ENCODE data around the gene FTSJ3.

The FTSJ3 gene

GRCh38 chr17:63823659-63824331 is 3.7 kb downstream of the FTSJ3 start:
- ChIA-PET POLR2A (no interaction called here), CTCF (interaction anchor here (1.3 to 2.7 kb wide), 4 partner anchors 11 to 25 kb away, joined by 3 to 9 read pairs (median 4); no protein-coding TSS in a partner anchor)
- no peak for DNase-seq (ENCODE audit: low read depth, low spot score)
- no peak for TF ChIP-seq CTCF (IDR thresholded peaks at IDR 0.05; ENCODE audit: insufficient read depth, low read length, missing control alignments)
- H3K4me3 ChIP-seq (ENCODE audit: low read depth, low read length), result no peak overlapping the region

GRCh38 chr17:63822537-63822936 is 4.9 kb downstream of the FTSJ3 start:
- no peak for DNase-seq (ENCODE audit: low read depth, low spot score)
- no peak for TF ChIP-seq CTCF (IDR thresholded peaks at IDR 0.05; ENCODE audit: insufficient read depth, low read length, missing control alignments)
- no peak overlapping the region for H3K4me3 ChIP-seq (ENCODE audit: low read depth, low read length)
- ChIA-PET CTCF (interaction anchor here (2.7 kb wide), 1 partner anchor 12 kb away, joined by 9 read pairs; no protein-coding TSS in a partner anchor), POLR2A (no interaction called here)

- TF ChIP-seq CTCF (IDR thresholded peaks at IDR 0.05; ENCODE audit: insufficient read depth, low read length, missing control alignments), result no peak
- CTCF ChIA-PET, result interaction anchor here (2.7 kb wide), 1 partner anchor 13 kb away, joined by 9 read pairs; no protein-coding TSS in a partner anchor
- no peak for DNase-seq (ENCODE audit: low read depth, low spot score)
- POLR2A ChIA-PET, result interaction anchor here (0.8 kb wide), 1 partner anchor 13 kb away, joined by 5 read pairs; no protein-coding TSS in a partner anchor
- H3K4me3 ChIP-seq (ENCODE audit: low read depth, low read length), result no peak overlapping the region
These were observed 5.7 kb downstream of the FTSJ3 start for GRCh38 chr17:63821804-63822203.

DNA sequence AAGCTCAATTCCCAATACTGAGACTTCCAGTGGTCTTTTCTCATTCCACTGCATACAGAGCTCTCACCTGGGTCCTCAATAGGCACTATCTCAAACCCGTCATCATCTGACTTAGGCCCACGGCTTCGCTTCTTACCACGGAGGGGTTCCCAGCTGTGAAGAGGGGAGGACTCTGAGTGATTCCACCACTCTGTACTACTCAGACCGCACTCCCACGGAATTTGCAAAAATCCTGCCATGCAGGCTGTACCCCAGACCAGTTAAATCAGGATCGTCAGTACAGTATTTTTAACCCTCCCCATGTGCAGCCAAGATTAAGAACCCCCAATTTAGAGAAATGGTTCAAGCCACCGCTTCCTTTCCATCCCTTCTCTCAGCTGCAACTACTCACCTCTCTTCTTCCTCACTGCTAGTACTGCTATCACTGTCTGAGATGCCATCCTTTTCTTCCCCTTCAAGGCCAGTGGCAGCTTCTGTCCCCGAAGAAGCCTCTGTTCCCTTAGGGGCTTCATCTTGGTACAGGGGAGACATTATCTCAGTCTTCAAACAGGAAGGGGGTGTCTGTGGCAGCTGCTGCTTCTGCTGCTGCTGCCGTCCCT is 6.4 kb downstream of the FTSJ3 start:
- CTCF ChIA-PET, result no interaction called here

GRCh38 chr17:63819585-63820537 is 7.6 kb downstream of the FTSJ3 start:
- POLR2A ChIA-PET, result interaction anchor here (0.5 to 1.9 kb wide), 2 partner anchors 9 to 14 kb away, joined by 3 to 6 read pairs; no protein-coding TSS in a partner anchor
- no peak for TF ChIP-seq CTCF (IDR thresholded peaks at IDR 0.05; ENCODE audit: insufficient read depth, low read length, missing control alignments)
- no peak for DNase-seq (ENCODE audit: low read depth, low spot score)
- CTCF ChIA-PET, result interaction anchor here (2.4 kb wide), 1 partner anchor 8 kb away, joined by 6 read pairs; the partner anchor contains the start of gene FTSJ3
- H3K4me3 ChIP-seq (ENCODE audit: low read depth, low read length), result no peak overlapping the region

More for the DNA sequence above, 6.4 kb downstream of the FTSJ3 start:
- TF ChIP-seq CTCF (IDR thresholded peaks at IDR 0.05; ENCODE audit: insufficient read depth, low read length, missing control alignments), result no peak
- POLR2A ChIA-PET, result interaction anchor here (0.8 kb wide), 1 partner anchor 13 kb away, joined by 5 read pairs; no protein-coding TSS in a partner anchor
- DNase-seq (ENCODE audit: low read depth, low spot score), result no peak
- H3K4me3 ChIP-seq (ENCODE audit: low read depth, low read length), result no peak overlapping the region
